Measurements from ENCODE around the gene DYNC1LI2. TPM values are rescaled to one million over a fixed set of nuclear protein-coding genes. Genes with fewer than 3 reads are reported as not detected.

The DYNC1LI2 gene
- total RNA-seq, 1 donor = 183 TPM

GRCh38 chr16:66706506-66706880 lies 44.9 kb downstream of the DYNC1LI2 start:
- Histone ChIP-seq H3K9me3 (ENCODE audit: low read depth, low read length) (no peaks in the 10 kb centered on the region), H3K36me3 (ENCODE audit: insufficient read depth, low read length) (no peaks in the 10 kb centered on the region), H2AFZ (ENCODE audit: low read length) (peak overlapping the region; percentile 84), H3K4me1 (ENCODE audit: insufficient read depth, low read length) (peaks cover 15% of the 10 kb centered on the region), H3K27me3 (ENCODE audit: insufficient read depth, low read length) (peaks cover 4% of the 10 kb centered on the region), H4K20me1 (ENCODE audit: insufficient read depth, low read length) (no peaks in the 10 kb centered on the region), H3K27ac (ENCODE audit: low read depth, low read length) (no peak overlapping the region), H3K79me2 (ENCODE audit: insufficient read depth, low read length) (no peaks in the 10 kb centered on the region), H3K4me3 (ENCODE audit: insufficient read depth, low read length) (peak overlapping the region; percentile 26), H3K4me2 (ENCODE audit: insufficient read depth, low read length) (peak overlapping the region; percentile 26)
- TF ChIP-seq CTCF (IDR thresholded peaks at IDR 0.05; ENCODE audit: extremely low read depth, low read depth, low read length) = no peak
- DNase-seq (ENCODE audit: insufficient read length, low spot score, missing footprints) = no peak

DNA sequence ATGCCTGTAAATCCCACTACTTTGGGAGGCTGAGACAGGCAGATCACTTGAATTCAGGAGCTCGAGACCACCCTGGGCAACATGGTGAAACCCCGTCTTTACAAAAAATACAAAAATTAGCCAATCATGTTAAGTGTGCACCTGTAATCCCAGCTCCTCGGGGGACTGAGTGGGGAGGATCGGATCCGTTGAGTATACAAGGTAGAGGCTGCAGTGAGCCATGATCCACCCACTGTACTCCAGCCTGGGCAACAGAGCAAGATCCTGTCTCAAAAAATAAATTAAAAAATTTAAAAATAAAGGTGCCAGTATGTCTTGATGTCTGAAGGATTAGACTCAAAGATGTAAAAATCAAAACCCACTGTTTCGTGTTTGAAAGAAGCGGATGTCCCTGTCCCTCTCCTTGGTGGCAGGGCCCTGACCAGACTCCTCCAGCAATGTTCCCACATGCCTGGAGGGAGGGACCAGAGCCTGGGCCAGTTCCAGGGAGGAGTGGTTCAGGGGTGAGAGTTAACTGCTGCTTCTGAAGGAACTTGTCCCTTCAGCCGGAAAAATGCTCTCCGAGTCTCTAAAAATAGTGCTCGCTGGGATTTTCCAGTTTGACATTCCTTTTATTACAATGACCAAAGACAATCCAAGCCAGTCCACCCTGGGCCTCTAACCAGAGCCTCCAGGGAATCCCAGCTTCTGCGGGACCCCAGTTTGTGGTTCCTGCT lies 45.5 kb downstream of the DYNC1LI2 start:
- Histone ChIP-seq H2AFZ (ENCODE audit: low read length) (peak overlapping the region; percentile 84), H3K27me3 (ENCODE audit: insufficient read depth, low read length) (peaks cover 4% of the 10 kb centered on the region), H3K4me2 (ENCODE audit: insufficient read depth, low read length) (peak overlapping the region; percentile 26), H3K4me1 (ENCODE audit: insufficient read depth, low read length) (peaks cover 15% of the 10 kb centered on the region), H3K4me3 (ENCODE audit: insufficient read depth, low read length) (peak overlapping the region; percentile 26), H3K27ac (ENCODE audit: low read depth, low read length) (no peak overlapping the region), H3K36me3 (ENCODE audit: insufficient read depth, low read length) (no peaks in the 10 kb centered on the region), H3K79me2 (ENCODE audit: insufficient read depth, low read length) (no peaks in the 10 kb centered on the region), H3K9me3 (ENCODE audit: low read depth, low read length) (no peaks in the 10 kb centered on the region), H4K20me1 (ENCODE audit: insufficient read depth, low read length) (no peaks in the 10 kb centered on the region)
- no peak for DNase-seq (ENCODE audit: insufficient read length, low spot score, missing footprints)
- no peak for TF ChIP-seq CTCF (IDR thresholded peaks at IDR 0.05; ENCODE audit: extremely low read depth, low read depth, low read length)

- Histone ChIP-seq H2AFZ (ENCODE audit: low read length) (peak overlapping the region; percentile 73), H3K27me3 (ENCODE audit: insufficient read depth, low read length) (no peaks in the 10 kb centered on the region), H3K4me3 (ENCODE audit: insufficient read depth, low read length) (no peak overlapping the region), H3K4me2 (ENCODE audit: insufficient read depth, low read length) (peak overlapping the region; percentile 38), H4K20me1 (ENCODE audit: insufficient read depth, low read length) (no peaks in the 10 kb centered on the region), H3K36me3 (ENCODE audit: insufficient read depth, low read length) (no peaks in the 10 kb centered on the region), H3K4me1 (ENCODE audit: insufficient read depth, low read length) (peaks cover 15% of the 10 kb centered on the region), H3K27ac (ENCODE audit: low read depth, low read length) (no peak overlapping the region), H3K79me2 (ENCODE audit: insufficient read depth, low read length) (no peaks in the 10 kb centered on the region), H3K9me3 (ENCODE audit: low read depth, low read length) (no peaks in the 10 kb centered on the region)
- no peak for DNase-seq (ENCODE audit: insufficient read length, low spot score, missing footprints)
- TF ChIP-seq CTCF (IDR thresholded peaks at IDR 0.05; ENCODE audit: extremely low read depth, low read depth, low read length) = no peak
These were observed 47.8 kb downstream of the DYNC1LI2 start for GRCh38 chr16:66703406-66704215.

DNA sequence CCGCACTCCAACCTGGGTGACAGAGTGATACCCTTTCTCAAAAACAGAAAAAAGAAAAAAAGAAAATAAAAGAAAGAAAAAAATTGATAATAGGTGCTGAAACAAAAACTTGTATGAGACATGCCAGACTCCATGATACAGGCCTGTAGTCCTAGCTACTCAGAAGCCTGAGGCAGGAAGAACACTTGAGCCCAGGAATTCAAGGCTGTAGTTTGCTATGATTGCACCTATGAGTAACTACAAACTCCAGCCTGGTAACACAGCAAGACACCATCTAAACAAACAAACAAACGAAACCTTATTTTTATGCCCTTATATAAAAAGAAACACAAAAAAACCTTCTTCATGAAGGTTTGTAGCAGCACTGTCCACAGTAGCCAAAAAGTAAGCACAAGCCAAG lies 49.9 kb downstream of the DYNC1LI2 start:
- peaks cover 13% of the 10 kb centered on the region for H3K4me1 ChIP-seq (ENCODE audit: insufficient read depth, low read length)
- H3K36me3 ChIP-seq (ENCODE audit: insufficient read depth, low read length) = no peaks in the 10 kb centered on the region
- H3K27ac ChIP-seq (ENCODE audit: low read depth, low read length) = no peak overlapping the region
- H3K4me3 ChIP-seq (ENCODE audit: insufficient read depth, low read length) = no peak overlapping the region
- TF ChIP-seq CTCF (IDR thresholded peaks at IDR 0.05; ENCODE audit: extremely low read depth, low read depth, low read length) = no peak
- no peaks in the 10 kb centered on the region for H4K20me1 ChIP-seq (ENCODE audit: insufficient read depth, low read length)
- no peak overlapping the region for H2AFZ ChIP-seq (ENCODE audit: low read length)
- H3K4me2 ChIP-seq (ENCODE audit: insufficient read depth, low read length) = no peak overlapping the region
- H3K27me3 ChIP-seq (ENCODE audit: insufficient read depth, low read length) = no peaks in the 10 kb centered on the region
- no peak for DNase-seq (ENCODE audit: insufficient read length, low spot score, missing footprints)
- H3K9me3 ChIP-seq (ENCODE audit: low read depth, low read length) = no peaks in the 10 kb centered on the region
- H3K79me2 ChIP-seq (ENCODE audit: insufficient read depth, low read length) = no peaks in the 10 kb centered on the region

Data from osteoblast (primary cell).